GM10266 (cell line): ENCODE results near the gene PGLYRP4.
"Not testable (repeated sequence)": the region's sequence is repeated elsewhere in the genome, so short reads cannot be mapped to it uniquely, and the experiment has no call there.

Experiments
- DNase-seq: peaks from one replicate; pipeline ENCODE4 v3.0.0; 2012; ENCODE audit errors: extremely low spot score
- TF ChIP-seq, protein P1 (sequence below): IDR thresholded peaks from 2 replicates; pipeline ENCODE4 v1.5.1; 2012; ENCODE audit warnings: mild to moderate bottlenecking, low read depth; ENCODE audit not compliant: control insufficient read depth, insufficient read depth; ENCODE audit errors: missing control alignments

PGLYRP4 gene

DNA sequence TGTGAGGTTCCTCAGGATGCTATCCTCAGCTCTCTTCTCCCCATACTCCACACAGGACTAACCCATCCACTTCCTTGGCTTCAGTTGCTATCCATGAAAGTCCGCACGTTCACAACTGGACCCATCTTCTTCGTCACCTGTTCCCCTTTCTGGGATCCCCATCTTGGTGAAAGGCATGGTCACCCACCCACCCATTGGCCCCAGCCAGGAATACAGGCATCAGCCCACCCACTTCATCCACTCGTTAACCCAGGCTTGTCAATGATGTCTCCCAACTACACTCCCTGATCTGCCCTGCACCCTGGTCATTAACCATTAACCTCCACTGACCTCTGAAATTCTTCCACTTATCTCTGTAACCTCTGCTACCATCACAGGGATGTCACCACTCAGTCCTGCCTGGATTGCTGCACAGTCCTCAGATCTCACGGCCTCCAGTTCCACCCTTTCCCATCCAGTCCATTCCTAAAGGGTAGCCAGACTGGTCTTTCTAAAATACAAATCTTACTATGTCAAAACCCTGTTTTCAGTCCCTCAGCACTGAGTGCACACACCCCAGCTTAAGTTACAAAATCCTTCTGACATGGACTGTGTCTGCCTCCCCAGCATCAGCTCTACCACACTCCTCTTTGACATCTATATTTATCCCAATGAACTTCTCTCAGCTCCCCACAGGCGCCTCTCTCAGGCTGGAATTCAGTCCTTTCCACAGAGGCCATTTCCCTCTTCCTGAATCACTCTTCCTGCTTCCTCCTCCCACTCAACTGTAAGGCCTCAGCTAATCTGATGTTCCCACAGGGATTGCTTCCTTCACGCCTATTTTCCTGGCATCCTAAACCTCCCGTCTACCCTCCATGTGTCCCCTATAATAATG lies 10.4 kb downstream of the PGLYRP4 start:
- no peak for DNase-seq
- TF ChIP-seq, protein P1, sequence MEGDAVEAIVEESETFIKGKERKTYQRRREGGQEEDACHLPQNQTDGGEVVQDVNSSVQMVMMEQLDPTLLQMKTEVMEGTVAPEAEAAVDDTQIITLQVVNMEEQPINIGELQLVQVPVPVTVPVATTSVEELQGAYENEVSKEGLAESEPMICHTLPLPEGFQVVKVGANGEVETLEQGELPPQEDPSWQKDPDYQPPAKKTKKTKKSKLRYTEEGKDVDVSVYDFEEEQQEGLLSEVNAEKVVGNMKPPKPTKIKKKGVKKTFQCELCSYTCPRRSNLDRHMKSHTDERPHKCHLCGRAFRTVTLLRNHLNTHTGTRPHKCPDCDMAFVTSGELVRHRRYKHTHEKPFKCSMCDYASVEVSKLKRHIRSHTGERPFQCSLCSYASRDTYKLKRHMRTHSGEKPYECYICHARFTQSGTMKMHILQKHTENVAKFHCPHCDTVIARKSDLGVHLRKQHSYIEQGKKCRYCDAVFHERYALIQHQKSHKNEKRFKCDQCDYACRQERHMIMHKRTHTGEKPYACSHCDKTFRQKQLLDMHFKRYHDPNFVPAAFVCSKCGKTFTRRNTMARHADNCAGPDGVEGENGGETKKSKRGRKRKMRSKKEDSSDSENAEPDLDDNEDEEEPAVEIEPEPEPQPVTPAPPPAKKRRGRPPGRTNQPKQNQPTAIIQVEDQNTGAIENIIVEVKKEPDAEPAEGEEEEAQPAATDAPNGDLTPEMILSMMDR, result no peak

DNA sequence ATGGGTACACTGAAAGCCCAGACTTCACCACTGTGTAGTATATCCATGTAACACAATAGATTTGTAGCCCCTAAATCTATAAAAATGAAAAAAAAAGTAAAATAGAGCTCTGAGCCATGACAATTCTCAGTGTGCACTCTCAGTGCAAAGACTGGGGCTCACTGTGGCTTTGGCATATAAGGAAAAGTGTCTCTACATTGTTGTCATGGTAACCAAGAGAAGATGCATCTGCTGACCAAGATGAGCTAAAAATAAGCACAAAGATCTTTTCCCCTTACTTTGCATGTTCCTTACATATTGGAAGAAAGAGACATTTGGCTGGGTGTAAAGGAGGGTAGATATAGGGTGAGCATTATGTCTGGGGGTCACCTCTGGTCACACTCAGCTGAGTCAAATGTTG lies 12.0 kb downstream of the PGLYRP4 start:
- TF ChIP-seq, protein P1, result no peak
- DNase-seq, result no peak

DNA sequence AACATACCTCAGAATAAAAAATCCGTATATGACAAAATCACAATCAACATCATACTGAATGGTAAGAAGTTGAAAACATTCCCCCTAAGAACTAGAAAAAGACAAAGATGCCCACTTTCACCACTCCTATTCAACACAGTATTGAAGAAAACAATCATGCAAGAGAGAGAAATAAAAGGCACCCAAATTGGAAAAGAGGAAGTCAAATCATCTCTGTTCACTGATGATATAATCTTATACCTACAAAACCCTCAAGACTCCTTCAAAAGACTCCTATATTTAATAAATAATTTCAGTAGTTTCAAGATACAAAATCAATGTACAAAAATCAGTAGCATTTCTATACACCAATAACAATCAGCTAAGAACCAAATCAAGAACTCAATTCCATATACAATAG lies 14.7 kb downstream of the PGLYRP4 start:
- TF ChIP-seq, protein P1, result no peak

DNA sequence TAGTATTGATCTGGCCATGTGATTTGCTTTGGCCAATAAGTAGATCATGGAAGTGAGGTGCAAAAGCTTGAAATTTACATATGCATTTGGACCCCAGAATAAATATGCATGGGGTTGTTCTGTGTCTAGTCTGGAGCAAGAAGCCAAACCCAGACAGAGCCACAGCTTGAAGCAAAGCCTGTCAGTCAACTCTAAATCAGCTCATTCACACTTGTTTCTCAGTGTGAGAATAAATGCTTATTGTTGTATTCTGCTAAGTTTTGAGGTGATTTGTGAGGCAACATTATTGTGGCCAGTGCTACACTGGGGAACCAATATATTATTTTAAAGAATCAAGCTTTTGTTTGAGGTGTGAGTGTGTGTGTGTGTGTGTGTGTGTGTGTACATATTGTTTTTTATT lies 23.7 kb downstream of the PGLYRP4 start:
- TF ChIP-seq, protein P1, result no peak
- no peak for DNase-seq

More for the DNA sequence above, 14.7 kb downstream of the PGLYRP4 start:
- DNase-seq, result no peak

DNA sequence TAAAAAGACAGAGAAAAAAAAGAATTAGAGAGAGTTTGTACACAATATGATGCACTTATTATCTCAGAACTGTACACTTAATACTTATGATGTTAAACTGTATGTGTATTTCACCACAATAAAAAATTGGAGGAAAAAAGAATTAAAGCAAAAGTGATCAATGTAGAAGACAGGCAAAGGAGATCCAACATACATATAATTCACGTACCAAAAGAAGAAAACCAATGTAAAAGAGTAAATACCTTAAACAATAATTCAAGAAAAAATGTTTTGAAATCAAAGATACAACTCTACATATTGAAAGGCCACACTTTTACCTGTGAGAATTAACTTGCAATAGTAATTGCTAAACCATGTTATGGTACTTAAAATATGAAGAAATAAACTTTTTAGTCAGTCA lies 26.1 kb downstream of the PGLYRP4 start:
- TF ChIP-seq, protein P1, result no peak
- no peak for DNase-seq

DNA sequence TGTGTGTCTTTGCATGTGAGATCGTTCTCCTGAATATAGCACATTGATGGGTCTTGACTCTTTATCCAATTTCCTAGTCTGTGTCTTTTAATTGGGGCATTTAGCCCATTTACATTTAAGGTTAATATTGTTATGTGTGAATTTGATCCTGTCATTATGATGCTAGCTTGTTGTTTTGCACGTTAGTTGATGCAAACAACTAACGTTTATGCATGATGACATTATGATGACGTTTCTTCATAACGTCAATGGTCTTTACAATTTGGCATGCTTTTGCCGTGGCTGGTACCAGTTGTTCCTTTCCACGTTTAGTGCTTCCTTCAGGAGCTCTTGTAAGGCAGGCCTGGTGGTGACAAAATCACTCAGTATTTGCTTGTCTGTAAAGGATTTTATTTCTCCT lies 30.5 kb downstream of the PGLYRP4 start:
- DNase-seq, result not testable (repeated sequence)

DNA sequence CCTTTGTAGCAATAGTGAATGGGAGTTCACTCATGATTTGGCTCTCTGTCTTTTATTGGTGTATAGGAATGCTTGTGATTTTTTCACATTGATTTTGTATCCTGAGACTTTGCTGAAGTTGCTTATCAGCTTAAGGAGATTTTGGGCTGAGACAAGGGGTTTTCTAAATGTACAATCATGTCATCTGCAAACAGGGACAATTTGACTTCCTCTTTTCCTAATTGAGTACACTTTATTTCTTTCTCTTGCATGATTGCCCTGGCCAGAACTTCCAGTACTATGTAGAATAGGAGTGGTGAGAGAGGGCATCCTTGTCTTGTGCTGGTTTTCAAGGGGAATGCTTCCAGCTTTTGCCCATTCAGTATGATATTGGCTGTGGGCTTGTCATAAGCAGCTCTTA lies 32.6 kb downstream of the PGLYRP4 start:
- not testable (repeated sequence) for DNase-seq

DNA sequence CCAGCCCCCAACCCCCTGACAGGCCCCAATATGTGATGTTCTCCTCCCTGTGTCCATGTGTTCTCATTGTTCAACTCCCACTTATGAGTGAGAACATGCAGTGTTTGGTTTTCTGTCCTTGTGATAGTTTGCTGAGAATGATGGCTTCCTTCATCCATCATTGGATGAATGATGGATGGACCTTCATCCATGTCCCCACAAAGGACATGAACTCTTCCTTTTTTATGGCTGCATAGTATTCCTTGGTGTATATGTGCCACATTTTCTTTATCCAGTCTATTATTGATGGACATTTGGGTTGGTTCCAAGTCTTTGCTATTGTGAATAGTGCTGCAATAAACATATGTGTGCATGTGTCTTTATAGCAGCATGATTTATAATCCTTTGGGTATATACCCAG lies 34.3 kb downstream of the PGLYRP4 start:
- DNase-seq, result not testable (repeated sequence)

DNA sequence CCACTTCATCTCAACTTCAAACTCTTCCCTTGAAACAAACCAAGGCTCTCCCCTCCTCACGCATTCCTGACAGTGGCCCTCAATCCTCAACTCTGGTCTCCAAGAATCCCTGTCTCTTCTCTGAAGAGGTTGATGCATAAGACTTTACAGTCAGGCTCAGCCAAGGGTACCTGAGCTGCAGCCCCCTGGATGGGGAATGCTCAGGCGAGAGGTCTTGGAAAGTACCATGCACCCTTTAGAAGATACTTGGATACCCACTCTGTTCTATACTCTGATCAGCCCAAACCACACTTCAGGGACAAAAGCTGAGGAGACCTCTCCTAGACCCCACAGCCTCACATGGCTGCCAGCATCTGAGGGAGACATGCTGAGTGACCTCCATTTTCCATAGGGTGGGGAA lies 35.4 kb downstream of the PGLYRP4 start:
- TF ChIP-seq, protein P1, result no peak
- no peak for DNase-seq
